NCI-H748 treated with DMSO at 0.1 percent for 48 hours (cell line): ENCODE results near the gene TMEM240.
"Not testable (repeated sequence)": the region's sequence is repeated elsewhere in the genome, so short reads cannot be mapped to it uniquely, and the experiment has no call there.

Experiments used
- DNase-seq: peaks from one replicate; lab custom pipeline; 2025; lab: John Stamatoyannopoulos, UW

Gene TMEM240

GRCh38 chr1:1495461-1495975 lies 44.9 kb downstream of the TMEM240 start:
- not testable (repeated sequence) for DNase-seq

- not testable (repeated sequence) for DNase-seq
Measured at GRCh38 chr1:1494311-1494710, 46.1 kb downstream of the TMEM240 start.

GRCh38 chr1:1491601-1492000 lies 48.8 kb downstream of the TMEM240 start:
- DNase-seq = no peak

GRCh38 chr1:1490633-1491230 lies 49.7 kb downstream of the TMEM240 start:
- no peak for DNase-seq

GRCh38 chr1:1489861-1490260 lies 50.6 kb downstream of the TMEM240 start:
- DNase-seq = no peak

GRCh38 chr1:1489231-1489630 lies 51.2 kb downstream of the TMEM240 start:
- no peak for DNase-seq

GRCh38 chr1:1487701-1488100 lies 52.7 kb downstream of the TMEM240 start:
- DNase-seq = no peak

- DNase-seq = not testable (repeated sequence)
Measured at GRCh38 chr1:1485755-1486317, 54.6 kb downstream of the TMEM240 start.

- not testable (repeated sequence) for DNase-seq
Measured at GRCh38 chr1:1484976-1485750, 55.3 kb downstream of the TMEM240 start.
